ENCODE results near the gene SCN1A.

The SCN1A gene

GRCh38 chr2:166125557-166125956 is 2.3 kb downstream of the SCN1A start:
- no peak for DNase-seq
- TF ChIP-seq, protein P1, sequence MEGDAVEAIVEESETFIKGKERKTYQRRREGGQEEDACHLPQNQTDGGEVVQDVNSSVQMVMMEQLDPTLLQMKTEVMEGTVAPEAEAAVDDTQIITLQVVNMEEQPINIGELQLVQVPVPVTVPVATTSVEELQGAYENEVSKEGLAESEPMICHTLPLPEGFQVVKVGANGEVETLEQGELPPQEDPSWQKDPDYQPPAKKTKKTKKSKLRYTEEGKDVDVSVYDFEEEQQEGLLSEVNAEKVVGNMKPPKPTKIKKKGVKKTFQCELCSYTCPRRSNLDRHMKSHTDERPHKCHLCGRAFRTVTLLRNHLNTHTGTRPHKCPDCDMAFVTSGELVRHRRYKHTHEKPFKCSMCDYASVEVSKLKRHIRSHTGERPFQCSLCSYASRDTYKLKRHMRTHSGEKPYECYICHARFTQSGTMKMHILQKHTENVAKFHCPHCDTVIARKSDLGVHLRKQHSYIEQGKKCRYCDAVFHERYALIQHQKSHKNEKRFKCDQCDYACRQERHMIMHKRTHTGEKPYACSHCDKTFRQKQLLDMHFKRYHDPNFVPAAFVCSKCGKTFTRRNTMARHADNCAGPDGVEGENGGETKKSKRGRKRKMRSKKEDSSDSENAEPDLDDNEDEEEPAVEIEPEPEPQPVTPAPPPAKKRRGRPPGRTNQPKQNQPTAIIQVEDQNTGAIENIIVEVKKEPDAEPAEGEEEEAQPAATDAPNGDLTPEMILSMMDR (IDR thresholded peaks at IDR 0.05; ENCODE audit: low read depth, low read length) = no peak
- no peak overlapping the region for H3K27ac ChIP-seq

GRCh38 chr2:166118180-166118579 is 9.6 kb downstream of the SCN1A start:
- no peaks in the 10 kb centered on the region for H3K9me3 ChIP-seq (ENCODE audit: severe bottlenecking)
- H3K36me3 ChIP-seq = no peaks in the 10 kb centered on the region
- TF ChIP-seq, protein P1 (IDR thresholded peaks at IDR 0.05; ENCODE audit: low read depth, low read length) = no peak
- H3K27me3 ChIP-seq (ENCODE audit: insufficient read depth, low read depth, severe bottlenecking) = no peaks in the 10 kb centered on the region
- no peak overlapping the region for H3K4me3 ChIP-seq (ENCODE audit: low read depth, low read length)
- no peak for DNase-seq
- no peak overlapping the region for H3K27ac ChIP-seq

More at GRCh38 chr2:166125557-166125956, 2.3 kb downstream of the SCN1A start:
- H3K9me3 ChIP-seq (ENCODE audit: severe bottlenecking) = no peaks in the 10 kb centered on the region
- H3K4me3 ChIP-seq (ENCODE audit: low read depth, low read length) = no peak overlapping the region
- no peaks in the 10 kb centered on the region for H3K27me3 ChIP-seq (ENCODE audit: insufficient read depth, low read depth, severe bottlenecking)
- no peaks in the 10 kb centered on the region for H3K36me3 ChIP-seq

GRCh38 chr2:166117491-166117890 is 10.3 kb downstream of the SCN1A start:
- Histone ChIP-seq H3K27me3 (ENCODE audit: insufficient read depth, low read depth, severe bottlenecking) (no peaks in the 10 kb centered on the region), H3K27ac (no peak overlapping the region), H3K36me3 (no peaks in the 10 kb centered on the region), H3K9me3 (ENCODE audit: severe bottlenecking) (no peaks in the 10 kb centered on the region), H3K4me3 (ENCODE audit: low read depth, low read length) (no peak overlapping the region)
- TF ChIP-seq, protein P1 (IDR thresholded peaks at IDR 0.05; ENCODE audit: low read depth, low read length) = no peak
- DNase-seq = no peak

- no peaks in the 10 kb centered on the region for H3K36me3 ChIP-seq
- H3K27me3 ChIP-seq (ENCODE audit: insufficient read depth, low read depth, severe bottlenecking) = no peaks in the 10 kb centered on the region
- no peak overlapping the region for H3K4me3 ChIP-seq (ENCODE audit: low read depth, low read length)
- TF ChIP-seq, protein P1 (IDR thresholded peaks at IDR 0.05; ENCODE audit: low read depth, low read length) = no peak
- no peak for DNase-seq
- H3K9me3 ChIP-seq (ENCODE audit: severe bottlenecking) = no peaks in the 10 kb centered on the region
- no peak overlapping the region for H3K27ac ChIP-seq
Measured at GRCh38 chr2:166115589-166115988, 12.2 kb downstream of the SCN1A start.

DNA sequence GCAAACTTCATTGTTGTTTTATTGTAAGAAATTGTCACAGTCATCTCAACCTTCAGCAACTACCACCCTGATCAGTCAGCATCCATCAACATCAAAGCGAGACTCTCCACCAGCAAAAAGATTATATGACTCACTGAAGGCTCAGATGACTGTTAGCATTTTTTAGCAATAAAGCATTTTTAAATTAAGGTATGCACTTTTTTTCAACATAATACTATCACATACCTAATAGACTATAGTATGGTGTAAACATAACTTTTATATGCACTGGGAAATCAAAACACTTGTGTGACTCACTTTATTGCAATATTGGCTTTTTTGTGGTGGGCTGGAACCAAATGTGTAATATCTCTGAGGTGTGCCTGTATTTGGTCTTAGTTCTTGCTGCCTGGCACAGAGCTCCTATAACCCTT is 15.6 kb downstream of the SCN1A start:
- Histone ChIP-seq H3K9me3 (ENCODE audit: severe bottlenecking) (no peaks in the 10 kb centered on the region), H3K27me3 (ENCODE audit: insufficient read depth, low read depth, severe bottlenecking) (no peaks in the 10 kb centered on the region), H3K36me3 (no peaks in the 10 kb centered on the region), H3K4me3 (ENCODE audit: low read depth, low read length) (no peak overlapping the region), H3K27ac (no peak overlapping the region)
- TF ChIP-seq, protein P1 (IDR thresholded peaks at IDR 0.05; ENCODE audit: low read depth, low read length) = no peak
- no peak for DNase-seq

DNA sequence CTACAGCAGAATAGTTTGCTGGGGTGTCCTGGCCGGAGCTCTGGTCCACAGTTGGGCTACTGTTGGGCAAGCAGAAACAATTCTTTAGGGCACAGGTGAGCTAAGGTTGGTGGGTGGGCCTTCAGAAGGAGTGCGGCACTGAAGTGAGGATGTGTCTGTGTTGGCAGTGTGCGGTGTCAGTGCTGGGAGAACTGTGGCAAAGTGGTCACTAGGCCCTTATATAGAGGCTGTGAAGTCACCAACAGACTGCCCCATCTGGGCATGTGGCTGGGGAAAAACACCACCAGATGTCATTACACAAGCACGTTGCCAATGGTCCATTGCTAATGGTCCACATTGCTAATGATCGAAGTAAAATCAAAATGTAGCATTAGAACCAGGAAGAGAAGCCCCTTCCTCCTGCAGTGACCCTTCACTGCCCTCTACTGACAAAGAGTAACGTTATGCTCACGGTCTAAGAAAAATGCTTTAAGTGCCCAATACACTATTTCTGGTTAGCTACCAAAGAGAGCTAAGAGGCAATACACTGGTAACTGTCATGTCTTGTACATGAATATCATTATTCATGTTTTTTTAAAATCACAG is 21.3 kb downstream of the SCN1A start:
- H3K4me3 ChIP-seq (ENCODE audit: low read depth, low read length) = no peak overlapping the region
- TF ChIP-seq, protein P1 (IDR thresholded peaks at IDR 0.05; ENCODE audit: low read depth, low read length) = peak; percentile 74

More for the DNA sequence above, 21.3 kb downstream of the SCN1A start:
- no peaks in the 10 kb centered on the region for H3K36me3 ChIP-seq
- no peaks in the 10 kb centered on the region for H3K27me3 ChIP-seq (ENCODE audit: insufficient read depth, low read depth, severe bottlenecking)
- H3K27ac ChIP-seq = no peak overlapping the region
- H3K9me3 ChIP-seq (ENCODE audit: severe bottlenecking) = no peaks in the 10 kb centered on the region
- peak; percentile 25 for DNase-seq
